ENCODE measurements around the gene PTPRE.

The PTPRE gene

GRCh38 chr10:128007971-128008370 is 101.1 kb downstream of the PTPRE start:
- no peak overlapping the region for H3K4me3 ChIP-seq (ENCODE audit: low read depth, low read length)
- TF ChIP-seq CTCF (IDR thresholded peaks at IDR 0.05; ENCODE audit: low read depth, low read length) = no peak
- DNase-seq (ENCODE audit: low read depth, low spot score) = no peak
- in situ Hi-C loops (cut with HindIII; ENCODE audit: low sequenced_read_pairs) = no loop called here

DNA sequence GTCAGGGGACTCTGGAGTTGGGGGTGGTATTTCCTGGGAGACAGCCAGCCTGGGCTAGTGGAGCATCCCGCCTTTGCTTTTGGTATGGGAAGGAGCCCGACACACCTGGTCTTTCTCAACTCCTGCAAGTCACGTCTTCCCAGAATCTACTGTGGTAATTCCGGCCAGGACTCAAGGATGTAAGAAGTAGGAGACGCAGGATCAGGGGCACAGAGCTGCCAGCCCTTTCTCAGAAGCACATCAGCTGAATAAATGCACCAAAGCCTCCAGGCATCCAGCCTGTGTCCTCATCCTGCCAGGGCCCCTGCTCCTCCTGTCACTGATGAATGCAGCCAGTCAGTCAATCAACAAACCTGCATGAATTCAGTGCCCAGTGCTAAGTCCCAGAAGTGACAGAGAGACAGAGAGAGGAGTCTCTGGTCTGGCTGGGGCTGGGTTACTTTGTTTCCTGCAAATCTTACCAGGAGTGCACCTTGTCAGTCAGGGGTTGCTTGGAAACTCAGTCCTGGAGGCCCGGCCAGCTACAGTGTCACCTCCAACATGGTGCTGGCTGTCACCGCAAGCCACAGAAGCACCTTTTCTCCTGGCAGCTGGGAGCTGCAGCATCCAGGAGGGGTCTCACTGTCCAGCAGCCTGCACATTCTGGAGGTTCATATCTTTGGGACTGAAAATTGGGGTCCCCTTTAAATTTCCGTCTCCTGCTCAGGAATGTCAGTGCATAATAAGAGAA is 101.8 kb downstream of the PTPRE start:
- TF ChIP-seq CTCF (IDR thresholded peaks at IDR 0.05; ENCODE audit: low read depth, low read length) = no peak
- H3K4me3 ChIP-seq (ENCODE audit: low read depth, low read length) = no peak overlapping the region
- DNase-seq (ENCODE audit: low read depth, low spot score) = no peak
- in situ Hi-C loops (cut with HindIII; ENCODE audit: low sequenced_read_pairs) = no loop called here

- TF ChIP-seq CTCF (IDR thresholded peaks at IDR 0.05; ENCODE audit: low read depth, low read length) = no peak
- H3K4me3 ChIP-seq (ENCODE audit: low read depth, low read length) = no peak overlapping the region
- in situ Hi-C loops (cut with HindIII; ENCODE audit: low sequenced_read_pairs) = no loop called here
- DNase-seq (ENCODE audit: low read depth, low spot score) = peak; percentile 17
These were observed 102.6 kb downstream of the PTPRE start for GRCh38 chr10:128009372-128010126.

- TF ChIP-seq CTCF (IDR thresholded peaks at IDR 0.05; ENCODE audit: low read depth, low read length) = peak; percentile 97
- DNase-seq (ENCODE audit: low read depth, low spot score) = peak; percentile 52
- in situ Hi-C loops (cut with HindIII; ENCODE audit: low sequenced_read_pairs) = no loop called here
- no peak overlapping the region for H3K4me3 ChIP-seq (ENCODE audit: low read depth, low read length)
These were observed 104.4 kb downstream of the PTPRE start for GRCh38 chr10:128011059-128011979.

- TF ChIP-seq CTCF (IDR thresholded peaks at IDR 0.05; ENCODE audit: low read depth, low read length) = no peak
- in situ Hi-C loops (cut with HindIII; ENCODE audit: low sequenced_read_pairs) = no loop called here
- H3K4me3 ChIP-seq (ENCODE audit: low read depth, low read length) = no peak overlapping the region
- DNase-seq (ENCODE audit: low read depth, low spot score) = no peak
These were observed 106.7 kb downstream of the PTPRE start for GRCh38 chr10:128013626-128014025.

GRCh38 chr10:128014236-128014635 is 107.3 kb downstream of the PTPRE start:
- no peak for TF ChIP-seq CTCF (IDR thresholded peaks at IDR 0.05; ENCODE audit: low read depth, low read length)
- no peak overlapping the region for H3K4me3 ChIP-seq (ENCODE audit: low read depth, low read length)
- in situ Hi-C loops (cut with HindIII; ENCODE audit: low sequenced_read_pairs) = no loop called here
- no peak for DNase-seq (ENCODE audit: low read depth, low spot score)
